GM19455 (cell line): Measurements from ENCODE around the gene TMED8.

Experiments used
- ATAC-seq: cut with Tn5 transposase; IDR thresholded peaks from one replicate; pipeline ENCODE4 v1.9.1; 2021; ENCODE audit not compliant: unreplicated experiment

The TMED8 gene

GRCh38 chr14:77299771-77300170 lies 77.1 kb downstream of the TMED8 start:
- no peak for ATAC-seq

- no peak for ATAC-seq
These were observed 80.0 kb downstream of the TMED8 start for GRCh38 chr14:77296906-77297305.

- ATAC-seq = no peak
These were observed 80.7 kb downstream of the TMED8 start for GRCh38 chr14:77296155-77296554.

- no peak for ATAC-seq
These were observed 86.2 kb downstream of the TMED8 start for GRCh38 chr14:77290705-77291104.

- no peak for ATAC-seq
These were observed 90.3 kb downstream of the TMED8 start for GRCh38 chr14:77286576-77286975.
